HUES6 (cell line): Measurements from ENCODE around the gene ATP6V1G3.
"Not testable (repeated sequence)": the region's sequence is repeated elsewhere in the genome, so short reads cannot be mapped to it uniquely, and the experiment has no call there.

Experiments
- H3K27ac ChIP-seq: 2 replicates; pipeline ENCODE4 v1.7.0; 2013; ENCODE audit warnings: low read depth, mild to moderate bottlenecking, low read length, inconsistent platforms
- H3K27me3 ChIP-seq: 2 replicates; pipeline ENCODE4 v1.6.1; 2013; ENCODE audit warnings: low read length; ENCODE audit not compliant: control insufficient read depth, insufficient read depth
- H3K36me3 ChIP-seq: 2 replicates; pipeline ENCODE4 v1.6.1; 2013; ENCODE audit warnings: low read length; ENCODE audit not compliant: control insufficient read depth, insufficient read depth
- H3K4me1 ChIP-seq: 2 replicates; pipeline ENCODE4 v1.6.1; 2013; ENCODE audit warnings: low read length; ENCODE audit not compliant: control insufficient read depth, insufficient read depth
- H3K4me3 ChIP-seq: 2 replicates; pipeline ENCODE4 v1.5.1; 2013; ENCODE audit warnings: low read depth, low read length
- H3K9ac ChIP-seq: one replicate; pipeline ENCODE4 v1.6.1; 2013; ENCODE audit warnings: mild to moderate bottlenecking, low read length
- H3K9me3 ChIP-seq: 2 replicates; pipeline ENCODE4 v1.6.1; 2013; ENCODE audit warnings: low read depth, low read length; ENCODE audit not compliant: control insufficient read depth, insufficient read depth

ATP6V1G3 gene, protein sequence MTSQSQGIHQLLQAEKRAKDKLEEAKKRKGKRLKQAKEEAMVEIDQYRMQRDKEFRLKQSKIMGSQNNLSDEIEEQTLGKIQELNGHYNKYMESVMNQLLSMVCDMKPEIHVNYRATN

DNA sequence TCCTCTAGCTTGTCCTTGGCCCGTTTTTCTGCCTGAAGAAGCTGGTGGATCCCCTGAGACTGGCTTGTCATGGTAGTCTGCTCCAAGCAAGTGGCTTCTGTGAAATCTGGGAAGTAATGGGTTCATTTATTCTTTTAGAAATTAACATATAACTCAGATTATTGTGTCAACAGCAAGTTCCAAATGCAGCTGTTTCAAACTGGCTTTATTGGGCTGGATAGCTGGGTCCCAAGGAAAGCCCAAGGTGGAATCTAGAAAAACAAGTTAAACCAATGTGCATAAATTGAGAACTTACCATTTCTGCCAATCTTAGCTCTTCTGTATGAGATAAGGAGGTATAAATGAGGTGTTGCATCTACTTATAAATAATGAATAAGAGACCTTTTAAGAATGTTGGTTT is at the start of gene ATP6V1G3:
Gene ATP6V1G3 (minus strand): TSS at position 101 of the 400 bp plus-strand sequence. CDS start 30 bp downstream, at position 71.
- Histone ChIP-seq H3K4me3 (no peak within 1 kb of the TSS), H3K9ac (no peak within 1 kb of the TSS), H3K27me3 (no peaks in the 10 kb centered on the region)

DNA sequence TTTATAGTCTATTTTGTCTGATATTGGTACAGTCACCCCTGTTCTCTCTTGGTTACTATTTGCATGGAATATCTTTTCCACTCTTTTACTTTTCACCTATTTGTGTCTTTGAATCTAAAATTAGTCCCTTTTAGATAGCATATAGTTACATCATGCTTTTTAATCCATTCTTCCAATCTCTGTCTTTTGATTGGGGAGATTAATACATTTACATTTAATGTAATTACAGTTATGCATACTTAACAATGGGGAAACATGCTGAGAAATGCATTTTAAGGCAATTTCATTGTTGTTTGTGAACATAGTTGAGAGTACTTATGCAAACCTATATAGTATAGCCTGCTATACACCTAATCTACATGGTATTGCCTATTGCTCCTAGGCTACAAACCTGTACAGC is 48.4 kb upstream of the ATP6V1G3 start:
- no peaks in the 10 kb centered on the region for H3K9me3 ChIP-seq
- H3K9ac ChIP-seq: no peak overlapping the region
- H3K4me3 ChIP-seq: no peak overlapping the region
- no peaks in the 10 kb centered on the region for H3K4me1 ChIP-seq
- H3K36me3 ChIP-seq: no peaks in the 10 kb centered on the region
- H3K27ac ChIP-seq: no peak overlapping the region
- H3K27me3 ChIP-seq: no peaks in the 10 kb centered on the region

More for the DNA sequence above, at the start of gene ATP6V1G3:
- Histone ChIP-seq H3K4me1 (no peaks in the 10 kb centered on the region), H3K9me3 (no peaks in the 10 kb centered on the region), H3K27ac (no peak within 1 kb of the TSS), H3K36me3 (no peaks in the 10 kb centered on the region)

DNA sequence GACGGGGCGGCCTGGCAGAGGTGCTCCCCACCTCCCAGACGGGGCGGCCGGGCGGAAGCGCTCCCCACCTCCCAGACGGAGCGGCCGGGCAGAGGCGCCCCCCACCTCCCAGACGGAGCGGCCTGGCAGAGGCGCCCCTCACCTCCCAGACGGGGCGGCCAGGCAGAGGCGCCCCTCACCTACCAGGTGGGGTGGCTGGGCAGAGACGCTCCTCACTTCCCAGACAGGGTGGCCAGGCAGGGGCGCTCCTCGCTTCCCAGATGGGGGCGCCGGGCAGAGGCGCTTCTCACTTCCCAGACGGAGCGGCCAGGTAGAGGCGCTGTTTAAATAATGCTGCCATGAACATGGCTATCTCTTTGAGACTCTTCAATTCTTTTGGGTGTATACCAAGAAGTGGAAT is 43.7 kb upstream of the ATP6V1G3 start:
- no peaks in the 10 kb centered on the region for H3K27me3 ChIP-seq
- H3K9ac ChIP-seq: no peak overlapping the region
- H3K36me3 ChIP-seq: no peaks in the 10 kb centered on the region
- H3K27ac ChIP-seq: no peak overlapping the region
- no peak overlapping the region for H3K4me3 ChIP-seq
- no peaks in the 10 kb centered on the region for H3K9me3 ChIP-seq
- H3K4me1 ChIP-seq: no peaks in the 10 kb centered on the region

DNA sequence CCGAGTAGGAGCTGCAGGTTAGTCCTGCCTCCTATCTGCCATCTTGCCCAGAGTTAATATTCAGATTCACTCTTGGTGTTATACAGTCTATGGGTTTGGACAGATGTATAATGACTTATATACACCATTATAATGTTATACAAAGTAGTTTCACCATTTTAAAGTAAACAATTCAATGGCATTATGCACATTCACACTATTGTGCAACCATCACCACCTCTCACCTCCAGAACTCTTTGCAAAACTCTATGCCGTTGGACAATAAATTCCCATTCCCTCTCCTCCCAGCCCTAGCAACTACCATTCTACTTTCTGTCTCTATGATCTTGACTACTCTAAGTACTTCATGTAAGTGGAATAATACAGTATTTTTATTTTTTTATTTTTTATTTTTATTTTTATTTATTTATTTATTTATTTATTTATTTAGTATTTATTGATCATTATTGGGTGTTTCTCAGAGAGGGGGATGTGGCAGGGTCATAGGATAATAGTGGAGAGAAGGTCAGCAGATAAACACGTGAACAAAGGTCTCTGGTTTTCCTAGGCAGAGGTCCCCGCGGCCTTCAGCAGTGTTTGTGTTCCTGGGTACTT is 42.8 kb upstream of the ATP6V1G3 start:
- not testable (repeated sequence) for H3K4me1 ChIP-seq, H3K9me3 ChIP-seq, H3K27ac ChIP-seq, H3K4me3 ChIP-seq, H3K36me3 ChIP-seq, H3K9ac ChIP-seq, H3K27me3 ChIP-seq

DNA sequence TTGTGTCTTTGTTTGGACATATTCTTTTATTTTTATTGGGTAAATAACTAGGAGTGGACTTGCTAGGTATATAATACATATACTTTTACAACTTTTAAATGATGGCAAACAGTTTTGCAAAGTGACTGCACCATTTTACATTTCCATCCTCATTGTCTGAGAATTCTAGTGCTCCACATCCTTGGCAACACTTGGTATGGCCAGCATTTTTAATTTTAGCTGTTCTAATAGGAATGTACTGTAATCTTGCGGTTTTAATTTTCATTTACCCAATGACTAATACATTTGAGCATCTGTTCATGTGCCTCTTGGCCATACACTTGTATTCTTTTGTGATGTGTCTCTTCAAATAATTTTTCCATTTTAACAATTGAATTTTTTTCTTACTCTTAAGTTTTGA is 37.0 kb upstream of the ATP6V1G3 start:
- H3K36me3 ChIP-seq: no peaks in the 10 kb centered on the region
- H3K27me3 ChIP-seq: no peaks in the 10 kb centered on the region
- H3K4me3 ChIP-seq: no peak overlapping the region
- no peak overlapping the region for H3K9ac ChIP-seq
- no peak overlapping the region for H3K27ac ChIP-seq
- H3K9me3 ChIP-seq: no peaks in the 10 kb centered on the region
- no peaks in the 10 kb centered on the region for H3K4me1 ChIP-seq

DNA sequence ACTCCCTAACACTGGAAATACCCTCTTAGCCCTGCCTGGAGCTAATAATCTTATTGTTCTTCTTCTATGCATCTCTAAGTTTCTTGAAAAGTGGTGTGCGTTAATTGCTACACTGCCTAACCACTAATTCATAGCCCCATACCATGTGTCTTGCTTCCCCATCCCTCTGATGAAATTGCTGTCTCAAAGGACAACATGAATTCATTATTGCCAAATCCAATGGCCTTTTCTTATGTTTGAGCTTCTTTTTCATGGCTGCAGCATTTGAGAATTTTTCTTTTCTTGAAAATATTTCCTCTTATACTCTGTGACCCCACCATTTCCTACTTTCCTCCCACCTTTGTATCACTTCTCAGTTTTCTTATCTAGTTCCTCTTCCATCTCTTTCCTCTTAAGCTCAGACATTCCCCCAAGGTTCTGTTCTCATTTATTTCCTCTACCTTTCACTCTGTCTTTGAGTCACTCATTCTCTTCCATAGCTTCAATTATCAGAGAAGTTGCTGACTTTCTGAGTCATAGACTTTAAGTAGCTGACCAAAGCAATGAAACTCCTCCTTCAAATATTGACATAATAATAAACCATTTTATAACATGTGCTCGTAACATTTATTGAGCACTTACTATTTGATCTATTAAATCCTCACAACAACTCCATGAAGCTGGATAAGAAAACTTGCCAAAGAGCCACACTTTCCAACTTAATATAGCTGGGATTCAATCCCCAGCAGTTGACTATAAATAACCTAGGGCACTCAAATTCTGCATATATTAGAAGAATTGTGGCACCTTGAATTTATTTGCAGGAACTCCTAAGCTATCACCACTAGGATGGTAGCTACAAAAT is 35.5 kb upstream of the ATP6V1G3 start:
- no peak overlapping the region for H3K9ac ChIP-seq
- no peak overlapping the region for H3K27ac ChIP-seq
- no peak overlapping the region for H3K4me3 ChIP-seq
- no peaks in the 10 kb centered on the region for H3K4me1 ChIP-seq
- no peaks in the 10 kb centered on the region for H3K9me3 ChIP-seq
- H3K27me3 ChIP-seq: no peaks in the 10 kb centered on the region
- H3K36me3 ChIP-seq: no peaks in the 10 kb centered on the region

DNA sequence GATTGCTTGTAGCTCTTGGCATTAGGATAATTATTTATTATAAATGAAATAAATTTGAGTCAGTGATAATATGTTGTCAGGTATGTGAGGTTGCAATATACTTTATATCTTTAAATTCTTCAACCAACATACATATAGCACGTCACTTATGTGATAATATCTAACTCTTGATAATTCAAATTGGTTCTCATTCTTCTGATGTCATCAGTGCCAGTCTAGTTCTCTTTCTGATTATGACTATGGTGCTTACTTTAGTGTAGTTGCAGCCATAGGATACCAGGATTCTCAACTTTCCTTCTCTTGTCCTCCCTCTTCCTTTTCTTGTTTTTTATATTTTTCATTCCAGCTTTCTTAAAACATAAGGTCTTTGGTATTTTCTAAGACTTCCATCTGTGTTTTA is 34.8 kb upstream of the ATP6V1G3 start:
- H3K27me3 ChIP-seq: no peaks in the 10 kb centered on the region
- no peaks in the 10 kb centered on the region for H3K9me3 ChIP-seq
- H3K4me1 ChIP-seq: no peaks in the 10 kb centered on the region
- H3K9ac ChIP-seq: no peak overlapping the region
- no peak overlapping the region for H3K27ac ChIP-seq
- H3K36me3 ChIP-seq: no peaks in the 10 kb centered on the region
- H3K4me3 ChIP-seq: no peak overlapping the region

DNA sequence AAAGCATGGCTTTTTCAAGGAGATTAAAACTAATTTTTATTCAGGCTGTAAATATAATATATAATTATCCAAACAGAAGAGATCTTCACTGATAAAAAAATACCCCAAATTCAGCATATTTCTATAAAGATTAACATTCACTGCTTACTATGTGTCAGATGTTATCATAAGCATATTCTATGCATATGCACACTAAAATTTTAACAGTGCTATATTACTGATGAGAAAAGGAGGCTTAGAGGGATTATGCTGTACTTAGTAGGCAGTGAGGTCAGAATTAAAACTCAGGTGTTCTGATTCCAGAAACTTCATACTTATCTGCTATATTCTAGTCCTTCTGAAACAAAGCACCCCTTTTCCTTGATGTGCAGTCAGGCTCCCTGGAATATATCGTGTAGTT is 33.8 kb upstream of the ATP6V1G3 start:
- Histone ChIP-seq H3K27me3 (no peaks in the 10 kb centered on the region), H3K4me3 (no peak overlapping the region), H3K9ac (no peak overlapping the region), H3K9me3 (no peaks in the 10 kb centered on the region), H3K4me1 (no peaks in the 10 kb centered on the region), H3K36me3 (no peaks in the 10 kb centered on the region), H3K27ac (no peak overlapping the region)

DNA sequence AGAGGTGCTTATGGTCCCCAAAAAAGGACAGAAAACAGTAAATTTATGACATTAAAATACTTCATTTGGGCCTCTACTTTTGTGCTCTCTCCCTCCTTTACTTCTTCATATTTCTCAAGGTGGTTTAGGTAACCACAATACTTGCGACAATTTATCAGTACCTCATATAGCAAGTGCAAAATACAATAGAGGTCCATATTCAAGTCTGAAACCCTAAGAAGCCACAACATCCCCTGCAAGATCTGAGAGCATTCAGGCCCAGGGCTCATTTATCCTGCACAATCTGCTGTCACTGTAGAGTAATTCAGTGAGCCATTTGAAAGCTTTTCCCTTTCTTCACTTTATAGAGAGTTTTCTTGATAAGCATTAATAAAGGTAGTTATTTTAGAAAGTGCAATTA is 24.2 kb upstream of the ATP6V1G3 start:
- Histone ChIP-seq H3K36me3 (no peaks in the 10 kb centered on the region), H3K9me3 (no peaks in the 10 kb centered on the region), H3K27me3 (no peaks in the 10 kb centered on the region), H3K4me3 (no peak overlapping the region), H3K4me1 (peaks cover 4% of the 10 kb centered on the region), H3K9ac (no peak overlapping the region), H3K27ac (no peak overlapping the region)

DNA sequence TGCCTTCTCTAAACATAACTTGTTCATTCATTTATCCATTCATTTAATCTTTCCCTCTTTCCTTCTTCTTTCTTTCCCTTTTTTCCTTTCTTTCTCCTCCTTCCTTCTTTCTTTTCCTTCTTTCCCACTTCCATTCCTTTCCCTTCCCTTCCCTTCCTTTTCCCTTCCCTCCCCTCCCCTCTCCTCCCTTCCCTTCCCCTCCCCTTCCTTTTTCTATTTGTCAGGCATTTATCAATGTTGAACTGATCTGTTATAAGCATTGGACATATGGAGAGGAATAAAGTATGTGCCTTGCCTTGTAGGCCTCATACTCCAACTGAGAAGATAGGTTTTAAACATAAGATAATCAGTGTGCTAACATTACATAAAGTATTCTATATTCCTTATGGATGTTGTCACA is 23.7 kb upstream of the ATP6V1G3 start:
- no peaks in the 10 kb centered on the region for H3K9me3 ChIP-seq
- H3K36me3 ChIP-seq: no peaks in the 10 kb centered on the region

DNA sequence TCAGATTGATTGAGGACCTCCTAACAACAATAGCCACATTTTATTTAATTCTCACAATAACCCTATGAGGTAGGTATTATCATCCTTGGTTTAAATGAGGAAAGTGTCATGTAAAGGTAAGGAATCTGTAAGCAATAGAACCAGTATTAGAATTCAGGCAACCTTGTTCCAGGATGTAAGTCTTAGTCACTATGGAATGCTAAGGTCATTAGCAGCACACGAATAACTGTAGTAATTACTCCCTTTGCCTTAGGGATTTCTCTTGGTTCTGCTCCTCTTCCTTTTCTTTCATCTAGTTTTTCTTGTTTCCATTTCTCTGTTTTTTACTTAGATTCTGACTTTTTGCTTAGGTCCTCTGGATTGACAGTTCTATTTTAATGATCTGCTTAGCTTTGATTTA is 23.1 kb upstream of the ATP6V1G3 start:
- Histone ChIP-seq H3K27me3 (no peaks in the 10 kb centered on the region), H3K27ac (no peak overlapping the region), H3K36me3 (no peaks in the 10 kb centered on the region), H3K9ac (no peak overlapping the region), H3K4me1 (peaks cover 4% of the 10 kb centered on the region), H3K4me3 (no peak overlapping the region), H3K9me3 (no peaks in the 10 kb centered on the region)

More for the DNA sequence above, 23.7 kb upstream of the ATP6V1G3 start:
- no peak overlapping the region for H3K4me3 ChIP-seq
- no peak overlapping the region for H3K27ac ChIP-seq
- no peak overlapping the region for H3K9ac ChIP-seq
- H3K4me1 ChIP-seq: peaks cover 4% of the 10 kb centered on the region
- no peaks in the 10 kb centered on the region for H3K27me3 ChIP-seq
